ENCODE measurements around the gene RANBP17. TPM values are rescaled to one million over a fixed set of nuclear protein-coding genes. Genes with fewer than 3 reads are reported as not detected.

RANBP17 gene
- total RNA-seq, 1 experiment from 2014 or later, result not detected

- no TSS peak for BruUV-seq (replicated peaks)
- H3K4me3 ChIP-seq (ENCODE audit: low read depth, low read length, poor library complexity, severe bottlenecking), result no peak overlapping the region
Measured at GRCh38 chr5:171323007-171323406, 461.2 kb downstream of the RANBP17 start.

GRCh38 chr5:171323806-171324632, 462.2 kb downstream of the RANBP17 start:
- Histone ChIP-seq H3K4me3 (ENCODE audit: low read depth, low read length, poor library complexity, severe bottlenecking) (no peak overlapping the region), H3K36me3 (ENCODE audit: insufficient read depth, low read length, poor library complexity, severe bottlenecking) (no peaks in the 10 kb centered on the region), H3K27ac (ENCODE audit: low read depth, low read length, poor library complexity, severe bottlenecking) (no peak overlapping the region), H3K9me3 (ENCODE audit: low read depth, low read length, poor library complexity, severe bottlenecking) (no peaks in the 10 kb centered on the region), H3K4me1 (ENCODE audit: insufficient read depth, low read length, poor library complexity, severe bottlenecking) (no peaks in the 10 kb centered on the region), H3K27me3 (replicated peaks; ENCODE audit: insufficient read depth, low read depth, low read length, poor library complexity) (peaks cover 85% of the 10 kb centered on the region)
- CTCF ChIA-PET, result no interaction called here
- BruUV-seq (replicated peaks), result no TSS peak
- TF ChIP-seq CTCF (conservative IDR thresholded peaks at IDR 0.05; ENCODE audit: low read depth, low read length) (no peak), EZH2 (IDR thresholded peaks at IDR 0.05; ENCODE audit: borderline replicate concordance, low read depth, low read length, poor library complexity, severe bottlenecking) (no peak)
- intact Hi-C loops (cut with micrococcal nuclease; ENCODE audit: unreplicated experiment), result loop anchor here (5.0 kb wide), 1 partner anchor 102 kb away; no protein-coding TSS in a partner anchor
- no peak for DNase-seq (ENCODE audit: low spot score)
- POLR2A ChIA-PET (ENCODE audit: low non-redundant PET), result no interaction called here

More at GRCh38 chr5:171323007-171323406, 461.2 kb downstream of the RANBP17 start:
- ChIA-PET POLR2A (ENCODE audit: low non-redundant PET) (no interaction called here), CTCF (no interaction called here)
- DNase-seq (ENCODE audit: low spot score), result no peak
- Histone ChIP-seq H3K27ac (ENCODE audit: low read depth, low read length, poor library complexity, severe bottlenecking) (no peak overlapping the region), H3K9me3 (ENCODE audit: low read depth, low read length, poor library complexity, severe bottlenecking) (no peaks in the 10 kb centered on the region), H3K27me3 (replicated peaks; ENCODE audit: insufficient read depth, low read depth, low read length, poor library complexity) (peaks cover 87% of the 10 kb centered on the region), H3K36me3 (ENCODE audit: insufficient read depth, low read length, poor library complexity, severe bottlenecking) (no peaks in the 10 kb centered on the region), H3K4me1 (ENCODE audit: insufficient read depth, low read length, poor library complexity, severe bottlenecking) (no peaks in the 10 kb centered on the region)
- intact Hi-C loops (cut with micrococcal nuclease; ENCODE audit: unreplicated experiment), result loop anchor here (5.0 kb wide), 1 partner anchor 101 kb away; no protein-coding TSS in a partner anchor
- TF ChIP-seq EZH2 (IDR thresholded peaks at IDR 0.05; ENCODE audit: borderline replicate concordance, low read depth, low read length, poor library complexity, severe bottlenecking), result no peak
- no peak for TF ChIP-seq CTCF (conservative IDR thresholded peaks at IDR 0.05; ENCODE audit: low read depth, low read length)

- Histone ChIP-seq H3K27ac (ENCODE audit: low read depth, low read length, poor library complexity, severe bottlenecking) (no peak overlapping the region), H3K4me3 (ENCODE audit: low read depth, low read length, poor library complexity, severe bottlenecking) (no peak overlapping the region), H3K9me3 (ENCODE audit: low read depth, low read length, poor library complexity, severe bottlenecking) (no peaks in the 10 kb centered on the region), H3K4me1 (ENCODE audit: insufficient read depth, low read length, poor library complexity, severe bottlenecking) (no peaks in the 10 kb centered on the region), H3K36me3 (ENCODE audit: insufficient read depth, low read length, poor library complexity, severe bottlenecking) (no peaks in the 10 kb centered on the region), H3K27me3 (replicated peaks; ENCODE audit: insufficient read depth, low read depth, low read length, poor library complexity) (peaks cover 48% of the 10 kb centered on the region)
- ChIA-PET POLR2A (ENCODE audit: low non-redundant PET) (no interaction called here), CTCF (no interaction called here)
- DNase-seq (ENCODE audit: low spot score), result no peak
- no peak for TF ChIP-seq EZH2 (IDR thresholded peaks at IDR 0.05; ENCODE audit: borderline replicate concordance, low read depth, low read length, poor library complexity, severe bottlenecking)
- TF ChIP-seq CTCF (conservative IDR thresholded peaks at IDR 0.05; ENCODE audit: low read depth, low read length), result no peak
- intact Hi-C loops (cut with micrococcal nuclease; ENCODE audit: unreplicated experiment), result loop anchor here (10.0 kb wide), 1 partner anchor 685 kb away; no protein-coding TSS in a partner anchor
- no TSS peak for BruUV-seq (replicated peaks)
Measured at GRCh38 chr5:171330021-171330420, 468.2 kb downstream of the RANBP17 start.

All from A673 (cell line).